ENCODE data around the gene HEG1. TPM values are rescaled to one million over a fixed set of nuclear protein-coding genes. Genes with fewer than 3 reads are reported as not detected.

The HEG1 gene
- total RNA-seq, 1 donor, result 114 TPM

- peaks cover 26% of the 10 kb centered on the region for H3K4me1 ChIP-seq (ENCODE audit: insufficient read depth, low read length)
- no peaks in the 10 kb centered on the region for H3K27me3 ChIP-seq (ENCODE audit: insufficient read depth, low read length)
- peaks cover 96% of the 10 kb centered on the region for H3K36me3 ChIP-seq (ENCODE audit: insufficient read depth, low read length)
- H4K20me1 ChIP-seq (ENCODE audit: insufficient read depth, low read length), result peaks cover 15% of the 10 kb centered on the region
- peak overlapping the region; percentile 21 for H3K27ac ChIP-seq (ENCODE audit: low read depth, low read length)
- no peaks in the 10 kb centered on the region for H3K9me3 ChIP-seq (ENCODE audit: low read depth, low read length)
- H3K4me2 ChIP-seq (ENCODE audit: insufficient read depth, low read length), result no peak overlapping the region
- no peak overlapping the region for H3K4me3 ChIP-seq (ENCODE audit: insufficient read depth, low read length)
- no peak for DNase-seq (ENCODE audit: insufficient read length, low spot score, missing footprints)
- H3K79me2 ChIP-seq (ENCODE audit: insufficient read depth, low read length), result peaks cover 2% of the 10 kb centered on the region
- no peak overlapping the region for H2AFZ ChIP-seq (ENCODE audit: low read length)
- TF ChIP-seq CTCF (IDR thresholded peaks at IDR 0.05; ENCODE audit: extremely low read depth, low read depth, low read length), result no peak
Observed at GRCh38 chr3:125002414-125003368, 53.1 kb downstream of the HEG1 start.

GRCh38 chr3:125001557-125002413 lies 54.0 kb downstream of the HEG1 start:
- TF ChIP-seq CTCF (IDR thresholded peaks at IDR 0.05; ENCODE audit: extremely low read depth, low read depth, low read length), result no peak
- Histone ChIP-seq H3K4me2 (ENCODE audit: insufficient read depth, low read length) (no peak overlapping the region), H3K27me3 (ENCODE audit: insufficient read depth, low read length) (no peaks in the 10 kb centered on the region), H3K4me3 (ENCODE audit: insufficient read depth, low read length) (no peak overlapping the region), H3K36me3 (ENCODE audit: insufficient read depth, low read length) (peaks cover 98% of the 10 kb centered on the region), H3K79me2 (ENCODE audit: insufficient read depth, low read length) (peaks cover 2% of the 10 kb centered on the region), H4K20me1 (ENCODE audit: insufficient read depth, low read length) (peaks cover 15% of the 10 kb centered on the region), H3K9me3 (ENCODE audit: low read depth, low read length) (no peaks in the 10 kb centered on the region), H3K4me1 (ENCODE audit: insufficient read depth, low read length) (peaks cover 26% of the 10 kb centered on the region), H3K27ac (ENCODE audit: low read depth, low read length) (no peak overlapping the region), H2AFZ (ENCODE audit: low read length) (no peak overlapping the region)
- DNase-seq (ENCODE audit: insufficient read length, low spot score, missing footprints), result no peak

- Histone ChIP-seq H3K36me3 (ENCODE audit: insufficient read depth, low read length) (peaks cover 99% of the 10 kb centered on the region), H2AFZ (ENCODE audit: low read length) (no peak overlapping the region), H4K20me1 (ENCODE audit: insufficient read depth, low read length) (peaks cover 14% of the 10 kb centered on the region), H3K27ac (ENCODE audit: low read depth, low read length) (no peak overlapping the region), H3K27me3 (ENCODE audit: insufficient read depth, low read length) (no peaks in the 10 kb centered on the region), H3K4me1 (ENCODE audit: insufficient read depth, low read length) (peaks cover 22% of the 10 kb centered on the region), H3K4me2 (ENCODE audit: insufficient read depth, low read length) (no peak overlapping the region), H3K4me3 (ENCODE audit: insufficient read depth, low read length) (no peak overlapping the region), H3K9me3 (ENCODE audit: low read depth, low read length) (no peaks in the 10 kb centered on the region), H3K79me2 (ENCODE audit: insufficient read depth, low read length) (peaks cover 2% of the 10 kb centered on the region)
- no peak for TF ChIP-seq CTCF (IDR thresholded peaks at IDR 0.05; ENCODE audit: extremely low read depth, low read depth, low read length)
- no peak for DNase-seq (ENCODE audit: insufficient read length, low spot score, missing footprints)
Observed at GRCh38 chr3:125000661-125001060, 55.1 kb downstream of the HEG1 start.
